ENCODE results near the gene REEP2.

The REEP2 gene

GRCh38 chr5:138458856-138459255 is 20.0 kb downstream of the REEP2 start:
- Mint-ChIP-seq H3K4me1 (peaks cover 47% of the 10 kb centered on the region), H3K9me3 (no peaks in the 10 kb centered on the region), H3K27ac (peak overlapping the region; percentile 100), H3K4me3 (peak overlapping the region; percentile 83), H3K36me3 (peaks cover 11% of the 10 kb centered on the region)
- DNase-seq (ENCODE audit: low spot score in 2 of 2): no peak
- ATAC-seq: peak; percentile 42

GRCh38 chr5:138459311-138459933 is 20.6 kb downstream of the REEP2 start:
- Mint-ChIP-seq H3K27ac (peak overlapping the region; percentile 100), H3K4me1 (peaks cover 47% of the 10 kb centered on the region)
- DNase-seq (ENCODE audit: low spot score in 2 of 2): peak; percentile 72 to 91

GRCh38 chr5:138460032-138460693 is 21.3 kb downstream of the REEP2 start:
- H3K36me3 Mint-ChIP-seq: peaks cover 23% of the 10 kb centered on the region
- H3K27ac Mint-ChIP-seq: peak overlapping the region; percentile 100
- ATAC-seq (no peak), DNase-seq (ENCODE audit: low spot score in 2 of 2) (no peak)
- H3K4me1 Mint-ChIP-seq: peaks cover 47% of the 10 kb centered on the region
- H3K9me3 Mint-ChIP-seq: no peaks in the 10 kb centered on the region
- peak overlapping the region; percentile 83 for H3K4me3 Mint-ChIP-seq

More at GRCh38 chr5:138459311-138459933, 20.6 kb downstream of the REEP2 start:
- H3K36me3 Mint-ChIP-seq: peaks cover 15% of the 10 kb centered on the region
- H3K4me3 Mint-ChIP-seq: peak overlapping the region; percentile 83
- peak; percentile 86 for ATAC-seq
- H3K9me3 Mint-ChIP-seq: no peaks in the 10 kb centered on the region

- DNase-seq (ENCODE audit: low spot score in 2 of 2) (no peak), ATAC-seq (no peak)
- Mint-ChIP-seq H3K27ac (peak overlapping the region; percentile 100), H3K4me3 (no peak overlapping the region), H3K4me1 (peaks cover 49% of the 10 kb centered on the region), H3K36me3 (peaks cover 36% of the 10 kb centered on the region), H3K9me3 (no peaks in the 10 kb centered on the region)
These were observed 22.7 kb downstream of the REEP2 start for GRCh38 chr5:138461343-138462125.

- peak overlapping the region; percentile 84 for H3K4me3 Mint-ChIP-seq
- no peak for ATAC-seq
- peaks cover 54% of the 10 kb centered on the region for H3K4me1 Mint-ChIP-seq
These were observed 24.7 kb downstream of the REEP2 start for GRCh38 chr5:138463419-138464007.

GRCh38 chr5:138464008-138464387 is 25.1 kb downstream of the REEP2 start:
- peaks cover 61% of the 10 kb centered on the region for H3K36me3 Mint-ChIP-seq
- DNase-seq (ENCODE audit: low spot score in 2 of 2): peak; percentile 96 to 97
- ATAC-seq: peak; percentile 70
- peak overlapping the region; percentile 84 for H3K4me3 Mint-ChIP-seq
- peak overlapping the region; percentile 93 for H3K27ac Mint-ChIP-seq
- no peaks in the 10 kb centered on the region for H3K9me3 Mint-ChIP-seq
- H3K4me1 Mint-ChIP-seq: peaks cover 52% of the 10 kb centered on the region

More at GRCh38 chr5:138463419-138464007, 24.7 kb downstream of the REEP2 start:
- no peaks in the 10 kb centered on the region for H3K9me3 Mint-ChIP-seq
- H3K27ac Mint-ChIP-seq: peak overlapping the region; percentile 93
- H3K36me3 Mint-ChIP-seq: peaks cover 56% of the 10 kb centered on the region
- DNase-seq (ENCODE audit: low spot score in 2 of 2): no peak

GRCh38 chr5:138464388-138465260 is 25.8 kb downstream of the REEP2 start:
- no peaks in the 10 kb centered on the region for H3K9me3 Mint-ChIP-seq
- H3K4me1 Mint-ChIP-seq: peaks cover 46% of the 10 kb centered on the region
- DNase-seq (ENCODE audit: low spot score in 2 of 2) (peak; percentile 93 to 99), ATAC-seq (peak; percentile 79)
- peak overlapping the region; percentile 93 for H3K27ac Mint-ChIP-seq
- H3K36me3 Mint-ChIP-seq: peaks cover 59% of the 10 kb centered on the region
- H3K4me3 Mint-ChIP-seq: peak overlapping the region; percentile 84

GRCh38 chr5:138465261-138466124 is 26.6 kb downstream of the REEP2 start, which contains the start of gene EGR1:
TSS of gene EGR1 (plus strand) at chr5:138465479. CDS start at chr5:138465762, 283 bp downstream.
- ATAC-seq: peak; percentile 73
- peak; percentile 89 to 98 for DNase-seq (ENCODE audit: low spot score in 2 of 2)
- H3K27ac Mint-ChIP-seq: peak within 1 kb of the TSS; percentile 93
- H3K4me3 Mint-ChIP-seq: peak within 1 kb of the TSS; percentile 84
- peaks cover 65% of the 10 kb centered on the region for H3K36me3 Mint-ChIP-seq
- H3K4me1 Mint-ChIP-seq: peaks cover 37% of the 10 kb centered on the region
- no peaks in the 10 kb centered on the region for H3K9me3 Mint-ChIP-seq

- Mint-ChIP-seq H3K27ac (peak overlapping the region; percentile 93), H3K4me1 (peaks cover 29% of the 10 kb centered on the region), H3K4me3 (peak overlapping the region; percentile 84), H3K9me3 (no peaks in the 10 kb centered on the region), H3K36me3 (peaks cover 65% of the 10 kb centered on the region)
- ATAC-seq (no peak), DNase-seq (ENCODE audit: low spot score in 2 of 2) (peak in 1 of 2 donors; percentile 69)
These were observed 27.5 kb downstream of the REEP2 start for GRCh38 chr5:138466125-138466899.

GRCh38 chr5:138466900-138467710 is 28.2 kb downstream of the REEP2 start:
- peak overlapping the region; percentile 93 for H3K27ac Mint-ChIP-seq
- H3K36me3 Mint-ChIP-seq: peaks cover 65% of the 10 kb centered on the region
- no peaks in the 10 kb centered on the region for H3K9me3 Mint-ChIP-seq
- no peak for ATAC-seq
- H3K4me3 Mint-ChIP-seq: peak overlapping the region; percentile 84
- peak in 1 of 2 donors; percentile 63 for DNase-seq (ENCODE audit: low spot score in 2 of 2)
- peaks cover 24% of the 10 kb centered on the region for H3K4me1 Mint-ChIP-seq

- Mint-ChIP-seq H3K4me1 (peaks cover 24% of the 10 kb centered on the region), H3K9me3 (no peaks in the 10 kb centered on the region), H3K36me3 (peaks cover 65% of the 10 kb centered on the region), H3K27ac (peak overlapping the region; percentile 93), H3K4me3 (peak overlapping the region; percentile 84)
- DNase-seq (ENCODE audit: low spot score in 2 of 2) (no peak), ATAC-seq (no peak)
These were observed 28.9 kb downstream of the REEP2 start for GRCh38 chr5:138467711-138468132.
